RCC 7860 (cell line): ENCODE results near the gene FNDC3B.

Source experiments
- DNase-seq: peaks from one replicate; pipeline ENCODE4 v3.0.0-alpha.2; 2015; ENCODE audit warnings: low spot score
- FAIRE-seq: peaks from 2 replicates; lab custom pipeline; 2012; peaks lifted over from hg19 to GRCh38; lab: Jason Lieb, UNC

Gene FNDC3B

GRCh38 chr3:172071780-172072330 lies 32.5 kb downstream of the FNDC3B start:
- DNase-seq, result peak; percentile 28
- FAIRE-seq, result no peak

GRCh38 chr3:172072543-172072942 lies 33.2 kb downstream of the FNDC3B start:
- DNase-seq (no peak), FAIRE-seq (no peak)

- FAIRE-seq, result no peak
- DNase-seq, result no peak
These were observed 34.0 kb downstream of the FNDC3B start for GRCh38 chr3:172073262-172073915.

GRCh38 chr3:172074032-172074431 lies 34.7 kb downstream of the FNDC3B start:
- FAIRE-seq, result no peak
- DNase-seq, result no peak

GRCh38 chr3:172074586-172074985 lies 35.2 kb downstream of the FNDC3B start:
- FAIRE-seq, result no peak
- DNase-seq, result no peak

- DNase-seq (peak; percentile 43), FAIRE-seq (peak; percentile 54)
These were observed 36.8 kb downstream of the FNDC3B start for GRCh38 chr3:172076212-172076611.

- DNase-seq (no peak), FAIRE-seq (no peak)
These were observed 37.9 kb downstream of the FNDC3B start for GRCh38 chr3:172077197-172077757.

GRCh38 chr3:172078244-172078643 lies 38.9 kb downstream of the FNDC3B start:
- FAIRE-seq (no peak), DNase-seq (no peak)

GRCh38 chr3:172078721-172079120 lies 39.3 kb downstream of the FNDC3B start:
- no peak for DNase-seq
- no peak for FAIRE-seq

GRCh38 chr3:172079326-172079976 lies 40.1 kb downstream of the FNDC3B start:
- no peak for FAIRE-seq
- no peak for DNase-seq

GRCh38 chr3:172080503-172080902 lies 41.1 kb downstream of the FNDC3B start:
- no peak for DNase-seq
- FAIRE-seq, result no peak

- FAIRE-seq (no peak), DNase-seq (no peak)
These were observed 42.9 kb downstream of the FNDC3B start for GRCh38 chr3:172082269-172082668.

GRCh38 chr3:172082820-172083513 lies 43.6 kb downstream of the FNDC3B start:
- no peak for FAIRE-seq
- no peak for DNase-seq

GRCh38 chr3:172083995-172084409 lies 44.6 kb downstream of the FNDC3B start:
- DNase-seq (no peak), FAIRE-seq (no peak)

GRCh38 chr3:172084871-172085556 lies 45.6 kb downstream of the FNDC3B start:
- no peak for DNase-seq
- FAIRE-seq, result no peak

- DNase-seq (no peak), FAIRE-seq (no peak)
These were observed 46.1 kb downstream of the FNDC3B start for GRCh38 chr3:172085557-172085895.

- FAIRE-seq (no peak), DNase-seq (no peak)
These were observed 46.7 kb downstream of the FNDC3B start for GRCh38 chr3:172086071-172086470.

GRCh38 chr3:172087198-172087597 lies 47.8 kb downstream of the FNDC3B start:
- FAIRE-seq, result no peak

GRCh38 chr3:172087602-172088580 lies 48.5 kb downstream of the FNDC3B start:
- DNase-seq, result no peak
- FAIRE-seq, result no peak

More at GRCh38 chr3:172087198-172087597, 47.8 kb downstream of the FNDC3B start:
- no peak for DNase-seq

GRCh38 chr3:172089250-172089649 lies 49.9 kb downstream of the FNDC3B start:
- no peak for DNase-seq
- FAIRE-seq, result no peak
